ENCODE data around the gene TMEM205. TPM values are rescaled to one million over a fixed set of nuclear protein-coding genes. Genes with fewer than 3 reads are reported as not detected.

The TMEM205 gene
- total and polyA plus RNA-seq, 10 of the 15 experiments (the other 5 are each of a cell fraction or from before 2014, with no cell fraction given): 27.8 to 144 (median 88.3) TPM

DNA sequence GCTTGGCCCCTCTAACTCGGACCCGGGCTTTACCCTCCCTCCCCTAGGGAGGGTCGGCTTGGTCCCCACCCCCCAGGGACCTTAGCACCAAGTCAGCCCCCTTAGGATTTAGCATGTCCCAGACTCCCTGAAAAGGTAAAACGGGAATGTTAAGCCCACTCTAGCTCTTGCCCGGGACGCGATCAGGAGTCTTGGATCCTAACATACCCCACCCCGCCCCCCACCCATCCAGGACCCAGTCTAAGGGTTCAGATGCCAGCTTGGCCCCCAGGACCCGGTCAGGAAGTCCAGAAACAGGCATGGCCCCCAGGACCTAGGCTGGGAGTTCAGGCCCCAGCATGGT is 37.6 kb upstream of the TMEM205 start:
- ChIA-PET SMC1A (ENCODE audit: uncharacterized antibody, unreplicated experiment) (interaction anchor here (0.5 to 1.7 kb wide), 4 partner anchors 9 to 90 kb away, joined by 3 to 5 read pairs (median 4); partner anchors contain the start of genes ODAD3 and SWSAP1), RAD21 (ENCODE audit: unreplicated experiment) (interaction anchor here (1.0 to 1.7 kb wide), 4 partner anchors 9 to 99 kb away, joined by 3 to 9 read pairs (median 4); partner anchors contain the start of gene SWSAP1), CTCF (interaction anchor here (0.7 to 4.6 kb wide), 16 partner anchors 7 to 145 kb away, joined by 3 to 76 read pairs (median 7); partner anchors contain the start of genes CCDC159, ECSIT, ELAVL3 and ODAD3), POLR2A (interaction anchor here (0.6 kb wide), 1 partner anchor 209 kb away, joined by 3 read pairs; no protein-coding TSS in a partner anchor)
- DNase-seq (ENCODE audit: low read depth, low spot score): no peak
- Histone ChIP-seq H4K20me1 (ENCODE audit: control insufficient read depth, insufficient read depth) (no peaks in the 10 kb centered on the region), H3K4me3 (no peak overlapping the region), H3K4me2 (ENCODE audit: control insufficient read depth, insufficient read depth) (no peak overlapping the region), H3K27ac (ENCODE audit: control insufficient read depth, insufficient read depth) (no peak overlapping the region), H3K36me3 (ENCODE audit: control insufficient read depth in 2 of 2, insufficient read depth in 2 of 2, low read length in 1 of 2) (no peaks in the 10 kb centered on the region), H3K27me3 (replicated peaks in 1 of 2; ENCODE audit: control insufficient read depth in 2 of 2, insufficient read depth in 2 of 2, low read length in 1 of 2) (peaks cover 0 to 5% of the 10 kb centered on the region in 2 experiments; a peak in 2 of 4 replicates), H3K79me2 (ENCODE audit: control insufficient read depth, insufficient read depth, low read length) (no peaks in the 10 kb centered on the region), H2AFZ (ENCODE audit: control insufficient read depth, low read depth, low read length) (no peak overlapping the region), H3K4me1 (ENCODE audit: control insufficient read depth, insufficient read depth, low read length) (peaks cover 11% of the 10 kb centered on the region), H3K9me3 (replicated peaks; ENCODE audit: control insufficient read depth, insufficient read depth, low read length) (no peaks in the 10 kb centered on the region), H3K9ac (ENCODE audit: control insufficient read depth, insufficient read depth, low read length) (no peak overlapping the region)
- intact Hi-C loops (cut with micrococcal nuclease; ENCODE audit: unreplicated experiment): loop anchor here (5.0 kb wide), 1 partner anchor 199 kb away; no protein-coding TSS in a partner anchor
- ATAC-seq: no peak
- no peak for FAIRE-seq
- WGBS (ENCODE audit: insufficient coverage, insufficient replicate concordance, low lambda C conversion rate, missing lambda C conversion rate): 12% methylated on average over 9 of the region's 9 CpGs
- no TSS peak for BruUV-seq (replicated peaks)
- in situ Hi-C loops (cut with MboI): no loop called here
- TF ChIP-seq, protein P1, sequence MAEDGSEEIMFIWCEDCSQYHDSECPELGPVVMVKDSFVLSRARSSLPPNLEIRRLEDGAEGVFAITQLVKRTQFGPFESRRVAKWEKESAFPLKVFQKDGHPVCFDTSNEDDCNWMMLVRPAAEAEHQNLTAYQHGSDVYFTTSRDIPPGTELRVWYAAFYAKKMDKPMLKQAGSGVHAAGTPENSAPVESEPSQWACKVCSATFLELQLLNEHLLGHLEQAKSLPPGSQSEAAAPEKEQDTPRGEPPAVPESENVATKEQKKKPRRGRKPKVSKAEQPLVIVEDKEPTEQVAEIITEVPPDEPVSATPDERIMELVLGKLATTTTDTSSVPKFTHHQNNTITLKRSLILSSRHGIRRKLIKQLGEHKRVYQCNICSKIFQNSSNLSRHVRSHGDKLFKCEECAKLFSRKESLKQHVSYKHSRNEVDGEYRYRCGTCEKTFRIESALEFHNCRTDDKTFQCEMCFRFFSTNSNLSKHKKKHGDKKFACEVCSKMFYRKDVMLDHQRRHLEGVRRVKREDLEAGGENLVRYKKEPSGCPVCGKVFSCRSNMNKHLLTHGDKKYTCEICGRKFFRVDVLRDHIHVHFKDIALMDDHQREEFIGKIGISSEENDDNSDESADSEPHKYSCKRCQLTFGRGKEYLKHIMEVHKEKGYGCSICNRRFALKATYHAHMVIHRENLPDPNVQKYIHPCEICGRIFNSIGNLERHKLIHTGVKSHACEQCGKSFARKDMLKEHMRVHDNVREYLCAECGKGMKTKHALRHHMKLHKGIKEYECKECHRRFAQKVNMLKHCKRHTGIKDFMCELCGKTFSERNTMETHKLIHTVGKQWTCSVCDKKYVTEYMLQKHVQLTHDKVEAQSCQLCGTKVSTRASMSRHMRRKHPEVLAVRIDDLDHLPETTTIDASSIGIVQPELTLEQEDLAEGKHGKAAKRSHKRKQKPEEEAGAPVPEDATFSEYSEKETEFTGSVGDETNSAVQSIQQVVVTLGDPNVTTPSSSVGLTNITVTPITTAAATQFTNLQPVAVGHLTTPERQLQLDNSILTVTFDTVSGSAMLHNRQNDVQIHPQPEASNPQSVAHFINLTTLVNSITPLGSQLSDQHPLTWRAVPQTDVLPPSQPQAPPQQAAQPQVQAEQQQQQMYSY (CRISPR knock-in tag; IDR thresholded peaks at IDR 0.05): no peak
- TF ChIP-seq MEF2A (IDR thresholded peaks at IDR 0.05; ENCODE audit: insufficient read depth, low read depth, low read length): no peak
- no peak for TF ChIP-seq SP1 (IDR thresholded peaks at IDR 0.05; ENCODE audit: low read depth, low read length)
- no peak for TF ChIP-seq CREB1 (IDR thresholded peaks at IDR 0.05; ENCODE audit: low read depth)
- no peak for TF ChIP-seq IRF4 (IDR thresholded peaks at IDR 0.05; ENCODE audit: low read depth, low read length)
- TF ChIP-seq SPI1 (IDR thresholded peaks at IDR 0.05; ENCODE audit: borderline replicate concordance, insufficient read depth, low read depth, low read length): no peak
- no peak for TF ChIP-seq YY1 (IDR thresholded peaks at IDR 0.05; ENCODE audit: low read depth, low read length)
- TF ChIP-seq, protein P2, sequence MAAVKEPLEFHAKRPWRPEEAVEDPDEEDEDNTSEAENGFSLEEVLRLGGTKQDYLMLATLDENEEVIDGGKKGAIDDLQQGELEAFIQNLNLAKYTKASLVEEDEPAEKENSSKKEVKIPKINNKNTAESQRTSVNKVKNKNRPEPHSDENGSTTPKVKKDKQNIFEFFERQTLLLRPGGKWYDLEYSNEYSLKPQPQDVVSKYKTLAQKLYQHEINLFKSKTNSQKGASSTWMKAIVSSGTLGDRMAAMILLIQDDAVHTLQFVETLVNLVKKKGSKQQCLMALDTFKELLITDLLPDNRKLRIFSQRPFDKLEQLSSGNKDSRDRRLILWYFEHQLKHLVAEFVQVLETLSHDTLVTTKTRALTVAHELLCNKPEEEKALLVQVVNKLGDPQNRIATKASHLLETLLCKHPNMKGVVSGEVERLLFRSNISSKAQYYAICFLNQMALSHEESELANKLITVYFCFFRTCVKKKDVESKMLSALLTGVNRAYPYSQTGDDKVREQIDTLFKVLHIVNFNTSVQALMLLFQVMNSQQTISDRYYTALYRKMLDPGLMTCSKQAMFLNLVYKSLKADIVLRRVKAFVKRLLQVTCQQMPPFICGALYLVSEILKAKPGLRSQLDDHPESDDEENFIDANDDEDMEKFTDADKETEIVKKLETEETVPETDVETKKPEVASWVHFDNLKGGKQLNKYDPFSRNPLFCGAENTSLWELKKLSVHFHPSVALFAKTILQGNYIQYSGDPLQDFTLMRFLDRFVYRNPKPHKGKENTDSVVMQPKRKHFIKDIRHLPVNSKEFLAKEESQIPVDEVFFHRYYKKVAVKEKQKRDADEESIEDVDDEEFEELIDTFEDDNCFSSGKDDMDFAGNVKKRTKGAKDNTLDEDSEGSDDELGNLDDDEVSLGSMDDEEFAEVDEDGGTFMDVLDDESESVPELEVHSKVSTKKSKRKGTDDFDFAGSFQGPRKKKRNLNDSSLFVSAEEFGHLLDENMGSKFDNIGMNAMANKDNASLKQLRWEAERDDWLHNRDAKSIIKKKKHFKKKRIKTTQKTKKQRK (IDR thresholded peaks at IDR 0.05; ENCODE audit: low read depth, low read length): no peak
- TF ChIP-seq, protein P3, sequence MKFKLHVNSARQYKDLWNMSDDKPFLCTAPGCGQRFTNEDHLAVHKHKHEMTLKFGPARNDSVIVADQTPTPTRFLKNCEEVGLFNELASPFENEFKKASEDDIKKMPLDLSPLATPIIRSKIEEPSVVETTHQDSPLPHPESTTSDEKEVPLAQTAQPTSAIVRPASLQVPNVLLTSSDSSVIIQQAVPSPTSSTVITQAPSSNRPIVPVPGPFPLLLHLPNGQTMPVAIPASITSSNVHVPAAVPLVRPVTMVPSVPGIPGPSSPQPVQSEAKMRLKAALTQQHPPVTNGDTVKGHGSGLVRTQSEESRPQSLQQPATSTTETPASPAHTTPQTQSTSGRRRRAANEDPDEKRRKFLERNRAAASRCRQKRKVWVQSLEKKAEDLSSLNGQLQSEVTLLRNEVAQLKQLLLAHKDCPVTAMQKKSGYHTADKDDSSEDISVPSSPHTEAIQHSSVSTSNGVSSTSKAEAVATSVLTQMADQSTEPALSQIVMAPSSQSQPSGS (IDR thresholded peaks at IDR 0.05; ENCODE audit: low read length): no peak
- no peak for TF ChIP-seq GABPA (IDR thresholded peaks at IDR 0.05; ENCODE audit: low read depth)
- TF ChIP-seq POLR2A (IDR thresholded peaks at IDR 0.05; ENCODE audit: low read depth, low read length): no peak
- no peak for TF ChIP-seq CREM (IDR thresholded peaks at IDR 0.05; ENCODE audit: low read depth)
- TF ChIP-seq, protein P4, sequence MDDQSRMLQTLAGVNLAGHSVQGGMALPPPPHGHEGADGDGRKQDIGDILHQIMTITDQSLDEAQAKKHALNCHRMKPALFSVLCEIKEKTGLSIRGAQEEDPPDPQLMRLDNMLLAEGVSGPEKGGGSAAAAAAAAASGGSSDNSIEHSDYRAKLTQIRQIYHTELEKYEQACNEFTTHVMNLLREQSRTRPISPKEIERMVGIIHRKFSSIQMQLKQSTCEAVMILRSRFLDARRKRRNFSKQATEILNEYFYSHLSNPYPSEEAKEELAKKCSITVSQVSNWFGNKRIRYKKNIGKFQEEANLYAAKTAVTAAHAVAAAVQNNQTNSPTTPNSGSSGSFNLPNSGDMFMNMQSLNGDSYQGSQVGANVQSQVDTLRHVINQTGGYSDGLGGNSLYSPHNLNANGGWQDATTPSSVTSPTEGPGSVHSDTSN (IDR thresholded peaks at IDR 0.05; ENCODE audit: insufficient replicate concordance, low read depth, low read length): no peak
- no peak for TF ChIP-seq SRF (IDR thresholded peaks at IDR 0.05; ENCODE audit: low read depth in 2 of 2, low read length in 2 of 2)
